Lower leg skin (tissue), 4 donors: ENCODE measurements around the gene POU3F3. TPM values are rescaled to one million over a fixed set of nuclear protein-coding genes. Genes with fewer than 3 reads are reported as not detected.

Source experiments
- DNase-seq, 2 donors: peaks; one replicate each; pipeline ENCODE4 v3.0.0-alpha.2; 2019; ENCODE audit warnings: low spot score in 2 of 2
- H3K4me3 ChIP-seq: fragments of 200-600 bp; sonication (generic); 2 replicates; pipeline ENCODE4 v1.5.1; 2017; ENCODE audit warnings: mild to moderate bottlenecking, low read depth; ENCODE audit not compliant: poor library complexity, severe bottlenecking
- CTCF ChIP-seq, 3 donors: fragments of 450-650 bp; IDR thresholded peaks; one replicate each; pipeline ENCODE4 v1.5.1; 2016; ENCODE audit warnings: antibody characterized with exemption in 3 of 3, mild to moderate bottlenecking in 3 of 3, moderate library complexity in 2 of 3
- POLR2A ChIP-seq, 2 donors: fragments of 450-650 bp; IDR thresholded peaks; one replicate each; pipeline ENCODE4 v1.6.1; 2016 to 2017; ENCODE audit warnings: antibody characterized with exemption in 2 of 2, mild to moderate bottlenecking in 1 of 2, moderate library complexity in 1 of 2
- whole genome bisulfite sequencing, 2 donors: methylation state at CpG; one replicate each; pipeline ENCODE4 v1.1.5; 2018; 5-methylcytosine and 5-hydroxymethylcytosine counted together
- intact Hi-C: fragments of 100-400 bp; cut with DNase I; formaldehyde crosslinking; loops from one replicate; pipeline ENCODE4 v1.15.0; 2023; ENCODE audit warnings: low total_unique reads
- total RNA-seq, 4 donors: library from RNA; depleted of rRNA; stranded (reverse); fragments of >200 nt; gene quantifications; one replicate each; pipeline ENCODE4 v1.1.0, GENCODE V29; 2016

Gene POU3F3
- total RNA-seq, 4 donors from 2014 or later, result 0.84 to 3.5 (median 2.1) TPM

- DNase-seq, result no peak
- WGBS, 2 donors, result 77 to 80% methylated on average over 3 of the region's 3 CpGs
- intact Hi-C loops, result no loop called here
- H3K4me3 ChIP-seq, result no peak overlapping the region
- TF ChIP-seq POLR2A (IDR thresholded peaks at IDR 0.05), result no peak
- TF ChIP-seq CTCF (IDR thresholded peaks at IDR 0.05), result no peak
These were observed 33.8 kb upstream of the POU3F3 start for GRCh38 chr2:104820126-104820525.

GRCh38 chr2:104825124-104825865, 28.6 kb upstream of the POU3F3 start:
- DNase-seq, result no peak
- 46 to 69% methylated on average over 3 of the region's 3 CpGs for WGBS, 2 donors
- TF ChIP-seq POLR2A (IDR thresholded peaks at IDR 0.05), result no peak
- no peak for TF ChIP-seq CTCF (IDR thresholded peaks at IDR 0.05)
- H3K4me3 ChIP-seq, result no peak overlapping the region
- intact Hi-C loops, result no loop called here

- WGBS, 2 donors, result 57 to 66% methylated on average over 2 of the region's 2 CpGs
- intact Hi-C loops, result no loop called here
- DNase-seq, result no peak
- H3K4me3 ChIP-seq, result no peak overlapping the region
- TF ChIP-seq POLR2A (IDR thresholded peaks at IDR 0.05), result no peak
- TF ChIP-seq CTCF (IDR thresholded peaks at IDR 0.05), result no peak
These were observed 27.9 kb upstream of the POU3F3 start for GRCh38 chr2:104826016-104826415.

GRCh38 chr2:104831742-104832141, 22.2 kb upstream of the POU3F3 start:
- H3K4me3 ChIP-seq, result no peak overlapping the region
- TF ChIP-seq CTCF (IDR thresholded peaks at IDR 0.05) (no peak), POLR2A (IDR thresholded peaks at IDR 0.05) (no peak)
- WGBS, 2 donors, result 33 to 64% methylated on average over 1 of the region's 1 CpG
- no peak for DNase-seq
- intact Hi-C loops, result no loop called here

GRCh38 chr2:104834431-104835153, 19.3 kb upstream of the POU3F3 start:
- no peak for DNase-seq
- WGBS, 2 donors, result 87 to 89% methylated on average over 17 of the region's 17 CpGs
- no peak overlapping the region for H3K4me3 ChIP-seq
- TF ChIP-seq CTCF (IDR thresholded peaks at IDR 0.05) (no peak), POLR2A (IDR thresholded peaks at IDR 0.05) (no peak)
- intact Hi-C loops, result no loop called here
